Activated T-cell treated with anti-CD3 and anti-CD28 coated beads, Interleukin-2, amount 50 U/mL, for 1 hour (primary cell): ENCODE data around the gene CEP170B.
"Not testable (repeated sequence)": the region's sequence is repeated elsewhere in the genome, so short reads cannot be mapped to it uniquely, and the experiment has no call there.

Experiments used
- DNase-seq: peaks from one replicate; pipeline ENCODE4 v3.0.0-alpha.2; 2020

Gene CEP170B

GRCh38 chr14:104919152-104919992 lies 54.3 kb downstream of the CEP170B start:
- not testable (repeated sequence) for DNase-seq

GRCh38 chr14:104919993-104920315 lies 54.9 kb downstream of the CEP170B start:
- DNase-seq, result no peak

- DNase-seq, result no peak
These were observed 58.8 kb downstream of the CEP170B start for GRCh38 chr14:104923640-104924420.

- DNase-seq, result no peak
These were observed 59.5 kb downstream of the CEP170B start, which contains the start of gene PLD4 for GRCh38 chr14:104924421-104925213. Gene PLD4 (plus strand): TSS chr14:104924879. CDS start chr14:104927141, 2,262 bp downstream.

GRCh38 chr14:104925214-104925854 lies 60.3 kb downstream of the CEP170B start:
- no peak for DNase-seq

GRCh38 chr14:104925855-104926609 lies 61.0 kb downstream of the CEP170B start:
- no peak for DNase-seq

GRCh38 chr14:104926619-104927431 lies 61.8 kb downstream of the CEP170B start:
- DNase-seq, result no peak

GRCh38 chr14:104927432-104927816 lies 62.4 kb downstream of the CEP170B start:
- DNase-seq, result no peak

- no peak for DNase-seq
These were observed 62.8 kb downstream of the CEP170B start for GRCh38 chr14:104927901-104928300.

- no peak for DNase-seq
These were observed 63.5 kb downstream of the CEP170B start for GRCh38 chr14:104928391-104929133.

- no peak for DNase-seq
These were observed 64.5 kb downstream of the CEP170B start for GRCh38 chr14:104929268-104930230.

GRCh38 chr14:104930526-104931303 lies 65.6 kb downstream of the CEP170B start:
- no peak for DNase-seq

- DNase-seq, result no peak
These were observed 66.3 kb downstream of the CEP170B start for GRCh38 chr14:104931304-104931770.

- DNase-seq, result no peak
These were observed 67.0 kb downstream of the CEP170B start for GRCh38 chr14:104931771-104932675.

GRCh38 chr14:104932676-104933631 lies 67.9 kb downstream of the CEP170B start:
- peak; percentile 90 for DNase-seq
